ENCODE measurements around the gene TAF13. TPM values are rescaled to one million over a fixed set of nuclear protein-coding genes. Genes with fewer than 3 reads are reported as not detected.
"Not testable (repeated sequence)": the region's sequence is repeated elsewhere in the genome, so short reads cannot be mapped to it uniquely, and the experiment has no call there.

TAF13 gene
- total RNA-seq, 3 donors from 2014 or later, result 35.7 to 52.8 (median 36.5) TPM

GRCh38 chr1:109041621-109042468 lies 34.0 kb downstream of the TAF13 start, which contains the start of gene WDR47:
WDR47 (minus strand) TSS chr1:109042102; CDS start chr1:109023512, 18,590 bp downstream.
- Histone ChIP-seq H3K4me1 (ENCODE audit: low read depth) (peaks cover 5% of the 10 kb centered on the region), H3K9me3 (no peaks in the 10 kb centered on the region), H3K4me3 (peak within 1 kb of the TSS; percentile 91), H3K36me3 (ENCODE audit: low read depth) (no peaks in the 10 kb centered on the region)
- intact Hi-C loops (cut with DNase I, micrococcal nuclease), result no loop called here
- DNase-seq (peak; percentile 96 to 98 (median 97)), ATAC-seq (peak; percentile 99)
- no peak for TF ChIP-seq CTCF (IDR thresholded peaks at IDR 0.05)

- H3K9me3 ChIP-seq, result no peaks in the 10 kb centered on the region
- TF ChIP-seq CTCF (IDR thresholded peaks at IDR 0.05), result no peak
- DNase-seq (no peak), ATAC-seq (peak; percentile 44)
- H3K36me3 ChIP-seq (ENCODE audit: low read depth), result no peaks in the 10 kb centered on the region
- intact Hi-C loops (cut with DNase I, micrococcal nuclease), result no loop called here
- H3K4me1 ChIP-seq (ENCODE audit: low read depth), result peaks cover 5% of the 10 kb centered on the region
- H3K4me3 ChIP-seq, result peak overlapping the region; percentile 91
Measured at GRCh38 chr1:109040989-109041620, 34.7 kb downstream of the TAF13 start.

GRCh38 chr1:109040627-109040988 lies 35.2 kb downstream of the TAF13 start:
- DNase-seq, result no peak
- intact Hi-C loops (cut with DNase I, micrococcal nuclease), result no loop called here
- H3K36me3 ChIP-seq (ENCODE audit: low read depth), result no peaks in the 10 kb centered on the region
- H3K4me1 ChIP-seq (ENCODE audit: low read depth), result peaks cover 5% of the 10 kb centered on the region
- ATAC-seq, result no peak
- TF ChIP-seq CTCF (IDR thresholded peaks at IDR 0.05), result no peak
- H3K9me3 ChIP-seq, result no peaks in the 10 kb centered on the region
- no peak overlapping the region for H3K4me3 ChIP-seq

- intact Hi-C loops (cut with DNase I, micrococcal nuclease), result no loop called here
- Histone ChIP-seq H3K9me3 (no peaks in the 10 kb centered on the region), H3K4me1 (ENCODE audit: low read depth) (no peaks in the 10 kb centered on the region), H3K36me3 (ENCODE audit: low read depth) (no peaks in the 10 kb centered on the region), H3K4me3 (no peak overlapping the region)
- ATAC-seq, result no peak
- no peak for DNase-seq
- no peak for TF ChIP-seq CTCF (IDR thresholded peaks at IDR 0.05)
Measured at GRCh38 chr1:109034382-109034781, 41.4 kb downstream of the TAF13 start.

GRCh38 chr1:109029493-109029892 lies 46.3 kb downstream of the TAF13 start:
- H3K4me1 ChIP-seq (ENCODE audit: low read depth); H3K4me3 ChIP-seq; ATAC-seq; intact Hi-C loops (cut with DNase I, micrococcal nuclease); H3K9me3 ChIP-seq; H3K36me3 ChIP-seq (ENCODE audit: low read depth); DNase-seq: not testable (repeated sequence)

GRCh38 chr1:109027841-109028240 lies 48.0 kb downstream of the TAF13 start:
- TF ChIP-seq CTCF (IDR thresholded peaks at IDR 0.05), result no peak
- H3K9me3 ChIP-seq, result no peaks in the 10 kb centered on the region
- intact Hi-C loops (cut with DNase I, micrococcal nuclease), result no loop called here
- no peak for ATAC-seq
- H3K4me3 ChIP-seq, result no peak overlapping the region
- DNase-seq, result no peak
- H3K4me1 ChIP-seq (ENCODE audit: low read depth), result no peaks in the 10 kb centered on the region
- H3K36me3 ChIP-seq (ENCODE audit: low read depth), result no peaks in the 10 kb centered on the region

All from mucosa of descending colon (tissue), 3 donors.